ENCODE measurements around the gene FGFR2.
"Not testable (repeated sequence)": the region's sequence is repeated elsewhere in the genome, so short reads cannot be mapped to it uniquely, and the experiment has no call there.

FGFR2 gene

GRCh38 chr10:121525251-121526134 lies 72.8 kb downstream of the FGFR2 start:
- DNase-seq (ENCODE audit: low read depth in 2 of 2, low spot score in 1 of 2) = no peak

GRCh38 chr10:121524157-121524817 lies 74.0 kb downstream of the FGFR2 start:
- no peak for DNase-seq (ENCODE audit: low read depth in 2 of 2, low spot score in 1 of 2)

GRCh38 chr10:121522831-121523230 lies 75.4 kb downstream of the FGFR2 start:
- DNase-seq (ENCODE audit: low read depth in 2 of 2, low spot score in 1 of 2) = no peak

GRCh38 chr10:121521794-121522556 lies 76.3 kb downstream of the FGFR2 start:
- DNase-seq (ENCODE audit: low read depth in 2 of 2, low spot score in 1 of 2) = no peak

- DNase-seq (ENCODE audit: low read depth in 2 of 2, low spot score in 1 of 2) = not testable (repeated sequence)
These were observed 77.7 kb downstream of the FGFR2 start for GRCh38 chr10:121520526-121520925.

- no peak for DNase-seq (ENCODE audit: low read depth in 2 of 2, low spot score in 1 of 2)
These were observed 78.2 kb downstream of the FGFR2 start for GRCh38 chr10:121519901-121520493.

- no peak for DNase-seq (ENCODE audit: low read depth in 2 of 2, low spot score in 1 of 2)
These were observed 78.8 kb downstream of the FGFR2 start for GRCh38 chr10:121519411-121519810.

GRCh38 chr10:121518333-121518732 lies 79.9 kb downstream of the FGFR2 start:
- DNase-seq (ENCODE audit: low read depth in 2 of 2, low spot score in 1 of 2) = no peak

GRCh38 chr10:121516093-121516865 lies 82.0 kb downstream of the FGFR2 start:
- DNase-seq (ENCODE audit: low read depth in 2 of 2, low spot score in 1 of 2) = no peak

- no peak for DNase-seq (ENCODE audit: low read depth in 2 of 2, low spot score in 1 of 2)
These were observed 83.9 kb downstream of the FGFR2 start for GRCh38 chr10:121514141-121514865.

GRCh38 chr10:121511943-121512342 lies 86.3 kb downstream of the FGFR2 start:
- DNase-seq (ENCODE audit: low read depth in 2 of 2, low spot score in 1 of 2) = no peak

- no peak for DNase-seq (ENCODE audit: low read depth in 2 of 2, low spot score in 1 of 2)
These were observed 86.8 kb downstream of the FGFR2 start for GRCh38 chr10:121511460-121511859.

- DNase-seq (ENCODE audit: low read depth in 2 of 2, low spot score in 1 of 2) = no peak
These were observed 88.0 kb downstream of the FGFR2 start for GRCh38 chr10:121510201-121510771.

- no peak for DNase-seq (ENCODE audit: low read depth in 2 of 2, low spot score in 1 of 2)
These were observed 88.4 kb downstream of the FGFR2 start for GRCh38 chr10:121509796-121510195.

GRCh38 chr10:121509112-121509511 lies 89.1 kb downstream of the FGFR2 start:
- no peak for DNase-seq (ENCODE audit: low read depth in 2 of 2, low spot score in 1 of 2)

- DNase-seq (ENCODE audit: low read depth in 2 of 2, low spot score in 1 of 2) = no peak
These were observed 94.6 kb downstream of the FGFR2 start for GRCh38 chr10:121503587-121504051.

- no peak for DNase-seq (ENCODE audit: low read depth in 2 of 2, low spot score in 1 of 2)
These were observed 96.4 kb downstream of the FGFR2 start for GRCh38 chr10:121501796-121502195.

- DNase-seq (ENCODE audit: low read depth in 2 of 2, low spot score in 1 of 2) = no peak
These were observed 97.4 kb downstream of the FGFR2 start for GRCh38 chr10:121500701-121501332.

Data from stimulated activated CD8-positive, alpha-beta memory T cell treated with anti-CD3 and anti-CD28 coated beads, Interleukin-4, amount 100 ng/mL, for 1 hour (primary cell).